GM12878 (cell line): Measurements from ENCODE around the gene ABCB10. TPM values are rescaled to one million over a fixed set of nuclear protein-coding genes. Genes with fewer than 3 reads are reported as not detected.

Experiments
- ATAC-seq: fragments of 200-7000 bp; cut with Tn5 transposase; 3 replicates; pipeline ENCODE4 v1.9.1; 2020; ENCODE audit warnings: mild to moderate bottlenecking, moderate library complexity
- BruUV-seq: library from RNA; stranded (reverse); fragments of 400-500 nt; replicated peaks from 2 replicates; lab custom pipeline; 2021; lab: Mats Ljungman, UMichigan
- CTCF ChIA-PET: fragments of 300-600 bp; sonication (Branson Sonifier 250); formaldehyde crosslinking; extraction: SDS; loops from one replicate; lab custom pipeline; 2021; ENCODE audit warnings: inconsistent platforms; lab: Yijun Ruan, JAX
- POLR2A ChIA-PET: fragments of 350-600 bp; formaldehyde crosslinking; extraction: SDS; loops from one replicate; lab custom pipeline; 2021; ENCODE audit warnings: inconsistent platforms; lab: Charles Lee
- RAD21 ChIA-PET: fragments of 300-600 bp; sonication (Branson Sonifier 250); formaldehyde crosslinking; loops from one replicate; lab custom pipeline; 2023; ENCODE audit warnings: antibody characterized with exemption; ENCODE audit not compliant: unreplicated experiment; lab: Charles Lee
- SMC1A ChIA-PET: fragments of 300-600 bp; sonication (Branson Sonifier 250); formaldehyde crosslinking; loops from one replicate; lab custom pipeline; 2023; ENCODE audit not compliant: unreplicated experiment, uncharacterized antibody; lab: Charles Lee
- DNase-seq: peaks from one replicate; pipeline ENCODE4 v3.0.0-alpha.2; 2011; ENCODE audit warnings: low read depth, low spot score
- FAIRE-seq: peaks from 3 replicates; lab custom pipeline; 2011; peaks lifted over from hg19 to GRCh38; lab: Jason Lieb, UNC
- H2AFZ ChIP-seq: 2 replicates; pipeline ENCODE4 v1.6.0; 2011; ENCODE audit warnings: low read depth, low read length, control low read depth; ENCODE audit not compliant: control insufficient read depth
- H3K27ac ChIP-seq: 2 replicates; pipeline ENCODE4 v1.5.1; 2011; ENCODE audit warnings: control low read depth; ENCODE audit not compliant: control insufficient read depth, insufficient read depth
- H3K27me3 ChIP-seq, 2 experiments: replicated peaks in 1 of 2; 2 replicates each; pipeline versions ENCODE4 v1.6.0 to v1.6.1; 2011; ENCODE audit warnings: low read length in 1 of 2; ENCODE audit not compliant: control insufficient read depth in 2 of 2, insufficient read depth in 2 of 2
- H3K36me3 ChIP-seq, 2 experiments: 2 replicates each; pipeline ENCODE4 v1.5.1; 2011; ENCODE audit warnings: low read length in 1 of 2; ENCODE audit not compliant: control insufficient read depth in 2 of 2, insufficient read depth in 2 of 2
- H3K4me1 ChIP-seq: 2 replicates; pipeline ENCODE4 v1.6.1; 2011; ENCODE audit warnings: mild to moderate bottlenecking, low read length, moderate library complexity, mixed read lengths; ENCODE audit not compliant: control insufficient read depth, insufficient read depth
- H3K4me2 ChIP-seq: 2 replicates; pipeline ENCODE4 v1.6.0; 2011; ENCODE audit warnings: control low read depth; ENCODE audit not compliant: control insufficient read depth, insufficient read depth
- H3K4me3 ChIP-seq: fragments of 200-600 bp; sonication (generic); 2 replicates; pipeline ENCODE4 v1.5.1; 2016
- H3K79me2 ChIP-seq: 2 replicates; pipeline ENCODE4 v1.6.0; 2011; ENCODE audit warnings: low read length; ENCODE audit not compliant: control insufficient read depth, insufficient read depth
- H3K9ac ChIP-seq: 2 replicates; pipeline ENCODE4 v1.8.0; 2011; ENCODE audit warnings: low read length, control low read depth, mixed read lengths; ENCODE audit not compliant: control insufficient read depth, insufficient read depth
- H3K9me3 ChIP-seq: replicated peaks from 3 replicates; pipeline ENCODE4 v1.5.1; 2011; ENCODE audit warnings: mild to moderate bottlenecking, low read length; ENCODE audit not compliant: control insufficient read depth, insufficient read depth
- H4K20me1 ChIP-seq: 2 replicates; pipeline ENCODE4 v1.6.0; 2011; ENCODE audit not compliant: control insufficient read depth, insufficient read depth
- JUNB ChIP-seq: IDR thresholded peaks from 2 replicates; pipeline ENCODE4 v1.6.1; 2016; ENCODE audit warnings: antibody characterized with exemption, mild to moderate bottlenecking
- NR2F1 ChIP-seq: fragments of 450-650 bp; conservative IDR thresholded peaks from 2 replicates; pipeline ENCODE4 v1.6.1; 2017; ENCODE audit warnings: mild to moderate bottlenecking
- POU2F2 ChIP-seq: IDR thresholded peaks from 3 replicates; pipeline ENCODE4 v1.6.1; 2011; ENCODE audit warnings: low read depth, mild to moderate bottlenecking, low read length, borderline replicate concordance
- SMARCA5 ChIP-seq: fragments of 450-650 bp; IDR thresholded peaks from 2 replicates; pipeline ENCODE4 v1.6.1; 2017; ENCODE audit warnings: mild to moderate bottlenecking
- TCF3 ChIP-seq: IDR thresholded peaks from 2 replicates; pipeline ENCODE4 v1.6.1; 2012; ENCODE audit warnings: low read depth, mild to moderate bottlenecking, low read length, borderline replicate concordance; ENCODE audit not compliant: insufficient read depth
- WGBS: methylation state at CpG from one replicate; pipeline ENCODE4 v1.1.6; 2016; ENCODE audit warnings: low lambda C conversion rate; ENCODE audit not compliant: insufficient replicate concordance, insufficient coverage; ENCODE audit errors: missing lambda C conversion rate; 5-methylcytosine and 5-hydroxymethylcytosine counted together
- in situ Hi-C: fragments of 300-500 bp; cut with MboI; formaldehyde crosslinking; loops from 9 replicates; pipeline ENCODE4 v1.14.3; 2018; ENCODE audit warnings: mixed read lengths
- intact Hi-C: fragments of 100-400 bp; cut with micrococcal nuclease; formaldehyde crosslinking; loops from one replicate; pipeline ENCODE4 v1.14.2; 2022; ENCODE audit not compliant: unreplicated experiment
- polyA plus RNA-seq, 11 experiments: library from polyadenylated mRNA; depleted of rRNA in 4 of 11; unstranded in 6 of 11; stranded (reverse) in 5 of 11; fragments of >200 nt; fragmentation: Nextera tagmentation in 4 of 11; fragmentation: Illumina TruSeq in 1 of 11; extraction: Ambion mirVana in 4 of 11; extraction: Trizol in 1 of 11; gene quantifications; 1 replicate in 1 of 11; 2 replicates in 10 of 11; pipeline versions ENCODE4 v1.2.1 to v1.2.3, GENCODE V29; 2011 to 2016; ENCODE audit warnings: inconsistent platforms in 2 of 11, missing spikeins in 2 of 11, low read depth in 1 of 11
- total RNA-seq, 4 experiments: library from RNA; depleted of rRNA in 3 of 4; stranded (reverse); fragments of >200 nt in 3 of 4; fragmentation: Illumina TruSeq in 1 of 4; extraction: Trizol in 1 of 4; gene quantifications; 2 replicates each; pipeline versions ENCODE4 v1.2.1 to v1.2.3, GENCODE V29; 2013 to 2021
- TF ChIP-seq, protein P1 (sequence below): fragments of 450-650 bp; IDR thresholded peaks from 2 replicates; pipeline ENCODE4 v1.6.1; 2017; ENCODE audit warnings: mild to moderate bottlenecking

The ABCB10 gene
- total and polyA plus RNA-seq, 10 of the 15 experiments (the other 5 are each of a cell fraction or from before 2014, with no cell fraction given), result 8.0 to 30.5 (median 16.7) TPM

DNA sequence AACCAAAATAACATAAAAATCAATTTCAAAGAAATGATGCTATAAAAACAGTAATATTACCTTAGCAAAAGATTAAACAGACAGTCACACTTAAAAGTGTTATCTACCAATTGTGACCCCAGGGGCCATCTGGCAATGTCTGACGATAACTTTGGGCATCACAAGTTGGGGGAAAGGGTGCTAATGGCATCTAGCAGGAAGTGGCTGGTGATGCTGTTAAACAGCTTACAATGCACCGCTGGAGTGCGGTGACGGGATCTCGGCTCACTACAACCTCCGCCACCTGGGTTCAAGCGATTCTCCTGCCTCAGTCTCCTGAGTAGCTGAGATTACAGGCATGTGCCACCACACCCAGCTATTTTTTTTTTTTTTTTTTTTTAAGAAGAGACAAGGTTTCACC is 78.0 kb downstream of the ABCB10 start:
- DNase-seq, result no peak
- POLR2A ChIA-PET, result interaction anchor here (0.6 to 2.1 kb wide), 8 partner anchors 28 to 952 kb away, joined by 3 to 7 read pairs (median 4); partner anchors contain the start of genes ABCB10 and CCSAP
- peak; percentile 44 for ATAC-seq
- CTCF ChIA-PET, result interaction anchor here (0.5 to 7.0 kb wide), 16 partner anchors 9 to 222 kb away, joined by 3 to 214 read pairs (median 6); partner anchors contain the start of gene NUP133
- FAIRE-seq, result no peak
- RAD21 ChIA-PET, result interaction anchor here (0.7 to 6.5 kb wide), 6 partner anchors 13 to 226 kb away, joined by 3 to 77 read pairs (median 4); no protein-coding TSS in a partner anchor
- H3K9ac ChIP-seq, result peak overlapping the region; percentile 45; the same call in 1 of the 2 replicates
- TF ChIP-seq JUNB, result 0 out of 2 replicates have a peak, but pooled peaks have one; percentile 7
- TF ChIP-seq SMARCA5, result no peak
- TF ChIP-seq, protein P1, sequence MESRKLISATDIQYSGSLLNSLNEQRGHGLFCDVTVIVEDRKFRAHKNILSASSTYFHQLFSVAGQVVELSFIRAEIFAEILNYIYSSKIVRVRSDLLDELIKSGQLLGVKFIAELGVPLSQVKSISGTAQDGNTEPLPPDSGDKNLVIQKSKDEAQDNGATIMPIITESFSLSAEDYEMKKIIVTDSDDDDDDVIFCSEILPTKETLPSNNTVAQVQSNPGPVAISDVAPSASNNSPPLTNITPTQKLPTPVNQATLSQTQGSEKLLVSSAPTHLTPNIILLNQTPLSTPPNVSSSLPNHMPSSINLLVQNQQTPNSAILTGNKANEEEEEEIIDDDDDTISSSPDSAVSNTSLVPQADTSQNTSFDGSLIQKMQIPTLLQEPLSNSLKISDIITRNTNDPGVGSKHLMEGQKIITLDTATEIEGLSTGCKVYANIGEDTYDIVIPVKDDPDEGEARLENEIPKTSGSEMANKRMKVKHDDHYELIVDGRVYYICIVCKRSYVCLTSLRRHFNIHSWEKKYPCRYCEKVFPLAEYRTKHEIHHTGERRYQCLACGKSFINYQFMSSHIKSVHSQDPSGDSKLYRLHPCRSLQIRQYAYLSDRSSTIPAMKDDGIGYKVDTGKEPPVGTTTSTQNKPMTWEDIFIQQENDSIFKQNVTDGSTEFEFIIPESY, result peak; percentile 53; the same call in 1 of the 2 replicates
- 0 out of 3 replicates have a peak, but pooled peaks have one; percentile 2 for TF ChIP-seq POU2F2
- peak; percentile 3; the same call in 1 of the 2 replicates for TF ChIP-seq NR2F1
- 0 out of 2 replicates have a peak, but pooled peaks have one; percentile 3 for TF ChIP-seq TCF3
- TF ChIP-seq, all 136 proteins: peak for 5
- no peaks in the 10 kb centered on the region for H3K9me3 ChIP-seq
- in situ Hi-C loops (loop anchor here (5.0 kb wide), 1 partner anchor 223 kb away; no protein-coding TSS in a partner anchor), intact Hi-C loops (loop anchor here (2.0 kb wide), 1 partner anchor 138 kb away; the partner anchor contains the start of gene CCSAP)
- H4K20me1 ChIP-seq, result no peaks in the 10 kb centered on the region
- no peak overlapping the region for H3K4me3 ChIP-seq
- H3K4me2 ChIP-seq, result peak overlapping the region; percentile 46; the same call in 1 of the 2 replicates
- SMC1A ChIA-PET, result interaction anchor here (0.8 to 5.4 kb wide), 14 partner anchors 12 to 252 kb away, joined by 3 to 121 read pairs (median 4); partner anchors contain the start of gene NUP133
- no TSS peak for BruUV-seq
- 87% methylated on average over 7 of the region's 7 CpGs for WGBS
- peaks cover 31% of the 10 kb centered on the region for H3K4me1 ChIP-seq
- H3K79me2 ChIP-seq, result no peaks in the 10 kb centered on the region; the same call in 1 of the 2 replicates
- no peak overlapping the region for H2AFZ ChIP-seq
- peaks cover 4 to 7% of the 10 kb centered on the region in 2 experiments for H3K36me3 ChIP-seq
- H3K27ac ChIP-seq, result peak overlapping the region; percentile 65
- no peaks in the 10 kb centered on the region for H3K27me3 ChIP-seq
